Duodenal mucosa (tissue), 2 donors: Measurements from ENCODE around the gene CAMK1D.
"Not testable (repeated sequence)": the region's sequence is repeated elsewhere in the genome, so short reads cannot be mapped to it uniquely, and the experiment has no call there.

Source experiments
- H3K27ac ChIP-seq: one replicate; pipeline ENCODE4 v1.7.0; 2013; ENCODE audit warnings: low read depth, low read length
- H3K27me3 ChIP-seq, 2 donors: one replicate each; pipeline ENCODE4 v1.7.0; 2013; ENCODE audit warnings: low read length in 2 of 2, control low read depth in 1 of 2; ENCODE audit not compliant: insufficient read depth in 2 of 2, control insufficient read depth in 1 of 2
- H3K36me3 ChIP-seq, 2 donors: one replicate each; pipeline ENCODE4 v1.7.0; 2013; ENCODE audit warnings: low read length in 2 of 2, control low read depth in 1 of 2; ENCODE audit not compliant: insufficient read depth in 2 of 2, control insufficient read depth in 1 of 2
- H3K4me1 ChIP-seq, 2 donors: one replicate each; pipeline ENCODE4 v1.7.0; 2013; ENCODE audit warnings: low read length in 2 of 2, control low read depth in 1 of 2; ENCODE audit not compliant: insufficient read depth in 2 of 2, control insufficient read depth in 1 of 2
- H3K4me3 ChIP-seq, 2 donors: one replicate each; pipeline ENCODE4 v1.7.0; 2013; ENCODE audit warnings: low read length in 2 of 2, low read depth in 1 of 2
- H3K9ac ChIP-seq, 2 donors: one replicate each; pipeline ENCODE4 v1.7.0; 2013; ENCODE audit warnings: low read length in 2 of 2, low read depth in 1 of 2
- H3K9me3 ChIP-seq, 2 donors: one replicate each; pipeline ENCODE4 v1.7.0; 2013; ENCODE audit warnings: low read length in 2 of 2, control low read depth in 1 of 2; ENCODE audit not compliant: control insufficient read depth in 1 of 2

Gene CAMK1D

DNA sequence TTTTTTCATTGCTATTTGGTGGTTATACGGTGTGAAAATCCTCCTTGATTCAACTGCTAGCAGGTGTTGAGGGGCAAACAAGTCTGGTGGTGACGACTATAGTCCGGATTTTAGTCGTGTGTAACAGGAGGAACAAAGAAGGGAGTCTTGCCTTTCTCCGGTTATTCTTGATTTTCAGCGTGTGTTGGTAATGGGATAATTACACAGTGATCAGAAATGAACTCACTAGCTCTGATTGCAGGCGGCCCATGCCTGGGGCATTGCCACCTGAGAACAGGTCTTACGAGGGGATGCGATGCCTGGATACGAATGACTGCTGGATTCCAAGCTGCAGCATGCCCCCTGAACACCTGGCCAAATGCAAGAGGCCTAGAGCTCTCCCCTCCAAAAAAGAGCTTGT, 72.8 kb downstream of the CAMK1D start:
- Histone ChIP-seq H3K27me3 (no peaks in the 10 kb centered on the region), H3K4me3 (no peak overlapping the region), H3K27ac (no peak overlapping the region), H3K9me3 (no peaks in the 10 kb centered on the region), H3K36me3 (no peaks in the 10 kb centered on the region), H3K4me1 (peaks cover 10 to 14% of the 10 kb centered on the region in 2 donors), H3K9ac (no peak overlapping the region)

DNA sequence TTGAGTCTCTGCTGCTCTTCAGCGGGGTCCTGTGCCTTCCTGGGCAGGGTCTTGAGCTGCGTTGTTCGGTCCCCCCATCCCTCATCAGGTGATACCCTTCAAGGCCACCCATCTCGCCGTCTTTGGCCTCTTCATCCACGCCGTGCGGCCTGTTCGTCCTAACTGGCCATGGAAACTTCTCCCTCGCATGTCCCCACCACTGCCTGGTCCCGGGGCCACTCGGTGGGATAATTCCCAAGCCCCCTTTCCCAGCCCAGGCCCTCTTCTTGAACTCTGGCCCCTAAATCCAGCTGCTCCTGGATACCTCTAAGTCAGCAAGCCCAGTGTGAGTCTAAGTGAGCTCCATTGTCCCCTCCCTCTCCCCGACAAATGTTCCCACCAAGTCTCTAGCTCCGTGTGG, 74.5 kb downstream of the CAMK1D start:
- Histone ChIP-seq H3K4me1 (peaks cover 10 to 14% of the 10 kb centered on the region in 2 donors), H3K4me3 (no peak overlapping the region), H3K27ac (no peak overlapping the region), H3K36me3 (no peaks in the 10 kb centered on the region), H3K9me3 (no peaks in the 10 kb centered on the region), H3K27me3 (no peaks in the 10 kb centered on the region), H3K9ac (no peak overlapping the region)

DNA sequence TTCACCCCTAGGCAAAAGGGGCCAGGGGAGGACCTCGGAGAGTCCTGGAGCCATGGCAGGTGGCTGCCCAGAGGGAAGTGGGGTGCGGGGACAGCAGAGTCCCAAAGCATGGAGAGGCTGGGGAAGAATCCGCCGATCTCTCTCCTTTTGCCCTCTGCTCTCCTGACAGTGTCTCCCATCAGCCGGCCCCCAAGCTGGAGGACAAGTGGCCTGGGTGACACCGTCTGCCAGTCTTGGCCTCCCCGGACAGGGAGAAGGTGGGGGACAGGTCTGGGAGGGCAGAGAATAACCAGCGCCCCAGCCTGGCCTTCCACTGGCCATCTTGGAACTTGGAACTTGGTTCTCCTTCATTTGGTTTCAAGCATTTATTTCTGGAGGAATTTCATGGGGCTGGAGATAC, 77.9 kb downstream of the CAMK1D start:
- no peaks in the 10 kb centered on the region for H3K9me3 ChIP-seq
- no peak overlapping the region for H3K27ac ChIP-seq
- H3K4me1 ChIP-seq: no peaks in the 10 kb centered on the region
- H3K27me3 ChIP-seq: no peaks in the 10 kb centered on the region
- no peak overlapping the region for H3K4me3 ChIP-seq
- no peaks in the 10 kb centered on the region for H3K36me3 ChIP-seq
- no peak overlapping the region for H3K9ac ChIP-seq

DNA sequence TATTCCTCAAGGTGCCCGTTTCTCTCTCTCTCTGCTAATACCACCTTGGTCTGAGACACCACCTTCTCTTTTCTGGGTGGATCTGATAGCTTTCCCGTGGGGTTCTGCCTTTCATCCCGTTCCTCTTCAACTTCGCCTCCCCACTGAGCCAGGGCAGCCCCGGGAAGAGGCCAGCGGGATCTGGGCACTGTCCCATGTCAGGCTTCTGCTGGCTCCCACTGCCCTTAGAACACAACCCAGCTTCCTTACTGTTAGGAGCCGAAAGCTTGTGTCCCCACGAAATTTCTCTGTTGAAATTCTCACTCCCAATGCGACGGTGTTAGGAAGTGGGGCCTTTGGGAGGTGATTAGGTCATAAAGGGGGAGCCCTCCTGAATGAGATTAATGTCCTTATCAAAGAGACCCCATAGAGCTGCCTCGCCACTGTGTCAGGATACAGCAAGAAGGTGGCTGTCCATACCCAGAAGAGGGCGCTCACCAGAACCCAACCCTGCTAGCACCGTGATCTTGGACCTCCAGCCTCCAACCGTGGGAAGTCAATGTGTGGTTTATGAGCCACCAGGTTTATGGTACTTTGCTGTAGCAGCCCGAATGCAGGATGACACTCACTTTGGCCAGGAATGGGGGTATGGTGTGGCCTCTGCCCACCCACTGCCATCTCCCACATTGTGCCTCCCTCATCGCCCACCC, 79.2 kb downstream of the CAMK1D start:
- no peaks in the 10 kb centered on the region for H3K27me3 ChIP-seq
- H3K9me3 ChIP-seq: no peaks in the 10 kb centered on the region
- no peaks in the 10 kb centered on the region for H3K36me3 ChIP-seq
- no peak overlapping the region for H3K27ac ChIP-seq
- no peak overlapping the region for H3K9ac ChIP-seq
- no peaks in the 10 kb centered on the region for H3K4me1 ChIP-seq
- no peak overlapping the region for H3K4me3 ChIP-seq

DNA sequence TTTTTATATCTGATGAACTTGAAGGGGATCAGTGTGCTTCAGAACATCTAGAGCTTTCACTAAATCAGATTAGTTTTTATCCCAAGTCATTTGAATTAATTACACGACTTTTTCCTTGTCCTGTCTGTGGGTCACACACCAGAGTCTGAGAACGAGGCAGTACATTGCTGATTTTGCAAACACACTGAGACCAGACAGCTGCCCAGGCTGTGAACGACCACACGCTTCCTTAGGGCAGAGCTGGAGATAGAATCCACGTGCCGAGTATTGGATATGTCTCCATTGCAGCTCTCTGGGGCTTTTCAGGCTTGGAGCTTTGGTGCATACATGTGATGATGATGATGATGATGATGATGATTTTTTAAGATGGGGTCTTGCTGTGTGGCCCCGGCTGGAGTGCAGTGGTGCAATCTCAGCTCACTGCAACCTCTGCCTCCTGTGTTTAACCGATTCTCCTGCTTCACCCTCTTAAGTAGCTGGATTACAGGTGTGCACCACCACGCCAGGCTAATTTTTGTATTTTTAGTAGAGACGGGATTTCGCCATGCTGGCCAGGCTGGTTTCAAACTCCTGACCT, 81.1 kb downstream of the CAMK1D start:
- H3K9ac ChIP-seq: no peak overlapping the region
- H3K4me1 ChIP-seq: no peaks in the 10 kb centered on the region
- no peak overlapping the region for H3K4me3 ChIP-seq
- H3K36me3 ChIP-seq: no peaks in the 10 kb centered on the region
- H3K27ac ChIP-seq: no peak overlapping the region
- H3K27me3 ChIP-seq: no peaks in the 10 kb centered on the region
- H3K9me3 ChIP-seq: no peaks in the 10 kb centered on the region

DNA sequence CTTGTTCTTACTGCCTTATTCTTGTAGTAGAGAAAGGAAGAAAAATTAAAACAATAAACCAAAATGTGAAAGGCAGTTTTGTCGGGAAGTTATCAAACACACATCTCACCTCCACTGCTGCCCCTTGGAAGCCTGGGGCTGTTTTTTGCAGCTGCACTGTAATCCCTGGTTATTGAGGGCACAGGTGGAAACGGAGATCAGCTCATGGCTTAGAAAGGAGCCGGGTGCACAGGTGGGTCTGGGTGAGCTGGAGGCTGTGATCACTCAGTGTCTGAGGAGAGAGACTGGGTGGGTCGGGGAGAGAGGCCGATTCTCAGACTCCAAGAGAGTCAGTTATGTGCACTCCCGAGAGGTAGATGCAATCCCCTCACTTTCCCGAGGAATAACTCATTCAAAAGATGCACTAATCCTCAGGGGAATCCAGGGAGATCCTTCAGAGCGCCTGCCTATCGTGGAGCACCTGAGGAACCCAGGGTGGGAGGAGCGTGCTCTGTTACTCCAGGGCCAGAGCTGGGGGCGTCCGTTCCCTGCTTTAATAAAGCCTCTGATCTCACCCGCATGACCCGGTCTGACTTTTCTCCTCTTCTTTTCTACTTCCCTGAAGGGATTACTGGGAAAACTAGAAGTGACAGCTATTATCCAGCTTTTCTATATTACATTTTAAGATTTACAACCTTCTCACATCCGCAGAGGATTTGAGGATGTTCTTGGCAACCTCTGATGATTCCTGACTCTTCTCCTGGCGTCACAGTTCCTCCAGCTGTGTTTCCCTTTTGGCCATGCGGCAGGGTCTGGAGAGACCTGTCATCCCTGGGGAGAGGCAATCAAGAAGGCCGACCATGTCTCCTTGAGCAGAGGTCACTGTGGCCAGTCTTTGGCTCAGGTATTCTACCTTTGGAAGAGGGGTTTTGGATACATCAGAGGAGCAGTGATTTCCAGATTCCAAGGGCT, 82.1 kb downstream of the CAMK1D start:
- H3K27ac ChIP-seq: no peak overlapping the region
- H3K36me3 ChIP-seq: no peaks in the 10 kb centered on the region
- H3K4me3 ChIP-seq: no peak overlapping the region
- no peaks in the 10 kb centered on the region for H3K9me3 ChIP-seq
- no peak overlapping the region for H3K9ac ChIP-seq
- no peaks in the 10 kb centered on the region for H3K4me1 ChIP-seq
- no peaks in the 10 kb centered on the region for H3K27me3 ChIP-seq

DNA sequence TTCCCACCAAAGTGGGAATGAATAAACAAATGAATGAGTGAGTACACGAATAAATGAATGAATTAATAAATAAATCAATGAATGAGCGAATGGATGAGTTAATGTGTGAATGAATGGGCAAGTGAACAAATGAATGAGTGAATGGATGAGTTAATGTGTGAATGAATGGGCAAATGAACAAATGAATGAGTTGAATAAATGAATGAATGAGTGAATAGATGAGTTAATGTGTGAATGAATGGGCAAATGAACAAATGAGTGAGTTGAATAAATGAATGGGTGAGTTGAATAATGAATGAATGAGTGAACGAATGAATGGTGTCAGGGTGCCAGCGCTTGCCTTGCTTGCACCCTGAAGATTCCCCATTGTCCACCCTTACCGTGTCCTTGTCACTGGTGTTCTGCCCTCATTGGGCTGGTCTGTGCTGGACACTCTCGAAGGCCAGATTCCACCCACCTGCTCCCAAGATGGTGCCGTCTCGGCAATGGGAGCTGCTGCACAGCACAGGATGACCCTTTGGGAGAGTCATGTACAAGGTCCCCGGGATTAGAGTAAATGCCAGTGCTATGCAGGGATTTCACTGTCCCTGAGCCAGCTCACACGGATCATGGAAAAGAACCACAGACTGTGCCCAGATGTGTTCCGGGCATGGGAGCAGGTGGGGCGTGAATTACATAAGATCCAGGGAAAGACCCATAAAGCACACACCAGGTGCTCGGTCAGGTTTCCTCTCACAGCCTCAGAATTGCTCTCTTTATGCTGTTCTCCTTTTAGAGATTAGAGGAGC, 83.2 kb downstream of the CAMK1D start:
- H3K9ac ChIP-seq: no peak overlapping the region
- no peaks in the 10 kb centered on the region for H3K36me3 ChIP-seq
- H3K27ac ChIP-seq: no peak overlapping the region
- no peak overlapping the region for H3K4me3 ChIP-seq
- no peaks in the 10 kb centered on the region for H3K27me3 ChIP-seq
- no peaks in the 10 kb centered on the region for H3K9me3 ChIP-seq
- H3K4me1 ChIP-seq: no peaks in the 10 kb centered on the region

DNA sequence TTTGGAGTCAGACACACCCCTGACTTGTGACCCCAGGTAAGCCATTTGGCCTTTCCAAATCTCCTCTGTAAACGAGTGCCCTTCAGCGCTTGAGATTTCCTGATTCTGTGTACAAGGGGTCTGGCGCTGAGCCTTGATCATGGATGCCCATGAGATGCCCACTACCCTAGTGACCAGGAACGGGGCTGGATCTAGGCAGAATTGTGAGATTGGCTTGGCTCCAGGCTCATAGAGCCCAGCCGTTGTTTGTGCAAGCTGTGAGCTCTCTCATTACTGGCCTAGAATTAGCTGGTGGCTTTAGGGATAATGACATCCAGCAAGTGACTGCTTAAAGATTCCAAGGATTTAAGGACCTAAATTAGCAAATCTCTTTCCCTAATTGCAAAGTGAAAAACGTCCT, 84.9 kb downstream of the CAMK1D start:
- Histone ChIP-seq H3K9me3 (peaks cover 0 to under 1% of the 10 kb centered on the region in 2 donors), H3K4me3 (no peak overlapping the region), H3K36me3 (no peaks in the 10 kb centered on the region), H3K9ac (no peak overlapping the region), H3K27me3 (no peaks in the 10 kb centered on the region), H3K27ac (no peak overlapping the region), H3K4me1 (no peaks in the 10 kb centered on the region)

DNA sequence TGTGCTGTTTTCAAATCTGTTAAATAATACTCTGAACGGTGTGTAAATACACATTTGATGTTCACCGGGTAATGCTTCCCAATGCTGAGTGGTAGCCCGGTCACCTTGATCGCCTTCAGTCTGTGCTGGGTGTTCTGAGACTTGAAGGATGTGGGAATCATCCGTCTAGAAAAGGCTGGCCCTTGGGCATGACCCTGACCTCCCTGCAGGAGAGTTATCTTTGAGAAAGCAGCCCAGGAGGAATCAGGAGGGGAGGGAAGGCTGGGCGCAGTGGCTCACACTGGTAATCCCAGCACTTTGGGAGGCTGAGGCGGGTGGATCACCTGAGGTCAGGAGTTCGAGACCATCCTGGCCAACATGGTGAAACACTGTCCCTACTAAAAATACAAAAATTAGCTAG, 85.3 kb downstream of the CAMK1D start:
- not testable (repeated sequence) for H3K27me3 ChIP-seq, H3K4me3 ChIP-seq, H3K36me3 ChIP-seq, H3K9me3 ChIP-seq, H3K9ac ChIP-seq, H3K4me1 ChIP-seq, H3K27ac ChIP-seq
